ENCODE measurements around the gene CACNA2D3. TPM values are rescaled to one million over a fixed set of nuclear protein-coding genes. Genes with fewer than 3 reads are reported as not detected.

CACNA2D3 gene
- total RNA-seq, 4 donors from 2014 or later: 0.55 to 3.4 (median 1.6) TPM

GRCh38 chr3:54862526-54862925, 740.2 kb downstream of the CACNA2D3 start:
- no peaks in the 10 kb centered on the region for H3K9me3 ChIP-seq
- TF ChIP-seq POLR2A (IDR thresholded peaks at IDR 0.05): no peak
- TF ChIP-seq CTCF (IDR thresholded peaks at IDR 0.05): no peak
- TF ChIP-seq EP300 (IDR thresholded peaks at IDR 0.05; ENCODE audit: low read depth): no peak
- TF ChIP-seq POLR2AphosphoS5 (IDR thresholded peaks at IDR 0.05): no peak
- H3K36me3 ChIP-seq: no peaks in the 10 kb centered on the region
- intact Hi-C loops (cut with DNase I; ENCODE audit: low total_unique reads) (no loop called here), in situ Hi-C loops (cut with MboI; ENCODE audit: low pct_ligation_motif_present in 1 of 4, low pct_unique_long_range_greater_than_20kb in 1 of 4, low sequenced_read_pairs in 3 of 4) (loop anchor here (25.0 kb wide), 2 partner anchors 325 to 1400 kb away; no protein-coding TSS in a partner anchor)
- H3K4me3 ChIP-seq: no peak overlapping the region
- H3K27ac ChIP-seq: no peak overlapping the region
- DNase-seq: no peak
- H3K27me3 ChIP-seq: no peaks in the 10 kb centered on the region
- WGBS, 2 donors (ENCODE audit: low coverage in 1 of 2): 67 to 87% methylated on average over 5 of the region's 5 CpGs
- H3K4me1 ChIP-seq: no peaks in the 10 kb centered on the region

- DNase-seq: no peak
- WGBS, 2 donors (ENCODE audit: low coverage in 1 of 2): 57 to 76% methylated on average over 4 to 8 of the region's 8 CpGs
- in situ Hi-C loops (cut with MboI; ENCODE audit: low pct_ligation_motif_present in 1 of 4, low pct_unique_long_range_greater_than_20kb in 1 of 4, low sequenced_read_pairs in 3 of 4): loop anchor here (25.0 kb wide), 2 partner anchors 324 to 1399 kb away; no protein-coding TSS in a partner anchor
- intact Hi-C loops (cut with DNase I; ENCODE audit: low total_unique reads): no loop called here
- Histone ChIP-seq H3K9me3 (no peaks in the 10 kb centered on the region), H3K27ac (no peak overlapping the region), H3K4me3 (no peak overlapping the region), H3K36me3 (no peaks in the 10 kb centered on the region), H3K27me3 (no peaks in the 10 kb centered on the region), H3K4me1 (no peaks in the 10 kb centered on the region)
- TF ChIP-seq EP300 (IDR thresholded peaks at IDR 0.05; ENCODE audit: low read depth) (no peak), POLR2AphosphoS5 (IDR thresholded peaks at IDR 0.05) (no peak), POLR2A (IDR thresholded peaks at IDR 0.05) (no peak), CTCF (IDR thresholded peaks at IDR 0.05) (no peak)
Measured at GRCh38 chr3:54863366-54863765, 741.0 kb downstream of the CACNA2D3 start.

GRCh38 chr3:54863786-54864185, 741.4 kb downstream of the CACNA2D3 start:
- in situ Hi-C loops (cut with MboI; ENCODE audit: low pct_ligation_motif_present in 1 of 4, low pct_unique_long_range_greater_than_20kb in 1 of 4, low sequenced_read_pairs in 3 of 4): loop anchor here (25.0 kb wide), 2 partner anchors 324 to 1399 kb away; no protein-coding TSS in a partner anchor
- no peaks in the 10 kb centered on the region for H3K9me3 ChIP-seq
- H3K4me3 ChIP-seq: no peak overlapping the region
- 82 to 88% methylated on average over 3 to 4 of the region's 4 CpGs for WGBS, 2 donors (ENCODE audit: low coverage in 1 of 2)
- H3K4me1 ChIP-seq: no peaks in the 10 kb centered on the region
- no peak for DNase-seq
- H3K27me3 ChIP-seq: no peaks in the 10 kb centered on the region
- TF ChIP-seq POLR2AphosphoS5 (IDR thresholded peaks at IDR 0.05) (no peak), CTCF (IDR thresholded peaks at IDR 0.05) (no peak), POLR2A (IDR thresholded peaks at IDR 0.05) (no peak), EP300 (IDR thresholded peaks at IDR 0.05; ENCODE audit: low read depth) (no peak)
- no peaks in the 10 kb centered on the region for H3K36me3 ChIP-seq
- intact Hi-C loops (cut with DNase I; ENCODE audit: low total_unique reads): no loop called here
- no peak overlapping the region for H3K27ac ChIP-seq

GRCh38 chr3:54865316-54865715, 743.0 kb downstream of the CACNA2D3 start:
- no peak for DNase-seq
- Histone ChIP-seq H3K9me3 (no peaks in the 10 kb centered on the region), H3K4me1 (no peaks in the 10 kb centered on the region), H3K27ac (no peak overlapping the region), H3K27me3 (no peaks in the 10 kb centered on the region), H3K4me3 (no peak overlapping the region), H3K36me3 (no peaks in the 10 kb centered on the region)
- intact Hi-C loops (cut with DNase I; ENCODE audit: low total_unique reads): no loop called here
- TF ChIP-seq POLR2AphosphoS5 (IDR thresholded peaks at IDR 0.05) (no peak), CTCF (IDR thresholded peaks at IDR 0.05) (no peak), EP300 (IDR thresholded peaks at IDR 0.05; ENCODE audit: low read depth) (no peak)
- in situ Hi-C loops (cut with MboI; ENCODE audit: low pct_ligation_motif_present in 1 of 4, low pct_unique_long_range_greater_than_20kb in 1 of 4, low sequenced_read_pairs in 3 of 4): loop anchor here (25.0 kb wide), 2 partner anchors 322 to 1397 kb away; no protein-coding TSS in a partner anchor
- 74% methylated on average over 4 of the region's 4 CpGs; no CpG with 5 or more reads in 1 of the 2 donors for WGBS, 2 donors (ENCODE audit: low coverage in 1 of 2)

Measured in transverse colon (tissue), 4 donors.